Activated CD4-positive, alpha-beta T cell treated with anti-CD3 and anti-CD28 coated beads, Interleukin-2, amount 50 U/mL, for 48 hours (primary cell): Measurements from ENCODE around the gene MBD3L3.
"Not testable (repeated sequence)": the region's sequence is repeated elsewhere in the genome, so short reads cannot be mapped to it uniquely, and the experiment has no call there.

ENCODE experiments used
- DNase-seq, 2 experiments: peaks; one replicate each; pipeline ENCODE4 v3.0.0-alpha.2; 2020

MBD3L3 gene

DNA sequence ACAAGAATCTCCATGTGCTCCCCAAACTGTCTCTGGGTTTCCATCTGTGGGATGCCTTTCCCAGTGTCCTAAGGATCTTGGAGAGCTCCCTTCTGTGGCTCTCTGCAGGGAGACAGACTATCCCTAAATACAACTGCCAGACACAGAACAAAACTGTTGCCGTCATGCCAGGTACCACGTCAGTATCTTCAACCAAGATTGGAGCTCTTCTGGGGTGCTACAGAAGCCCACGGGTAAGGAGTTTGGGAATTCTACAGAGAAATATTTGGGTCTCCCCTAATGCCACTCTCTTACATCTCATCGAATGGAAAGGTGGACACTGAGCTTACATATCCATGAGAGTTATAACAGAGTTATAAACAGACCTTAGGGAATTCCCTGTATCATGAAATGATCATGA, 4.9 kb upstream of the MBD3L3 start:
- DNase-seq = no peak

DNA sequence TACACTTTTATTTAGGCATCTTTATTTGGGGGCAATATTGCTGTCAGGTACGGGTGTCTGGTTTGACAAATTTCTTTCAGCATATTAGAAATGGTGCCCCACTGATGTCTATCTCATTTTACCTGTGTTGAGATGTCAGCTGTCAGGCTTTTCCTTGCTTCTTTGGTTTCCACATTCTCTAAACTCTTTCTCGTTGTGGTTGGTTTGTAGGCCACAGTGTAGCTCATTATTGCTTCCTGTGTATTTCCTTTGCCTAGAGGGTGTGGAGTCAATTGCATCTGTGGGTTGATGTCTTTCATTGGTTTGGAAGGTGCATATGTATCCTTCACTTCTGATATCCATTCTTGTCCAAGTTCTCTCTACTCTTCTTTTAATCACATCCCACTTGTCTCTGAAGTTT, 1.5 kb upstream of the MBD3L3 start:
- not testable (repeated sequence) for DNase-seq

DNA sequence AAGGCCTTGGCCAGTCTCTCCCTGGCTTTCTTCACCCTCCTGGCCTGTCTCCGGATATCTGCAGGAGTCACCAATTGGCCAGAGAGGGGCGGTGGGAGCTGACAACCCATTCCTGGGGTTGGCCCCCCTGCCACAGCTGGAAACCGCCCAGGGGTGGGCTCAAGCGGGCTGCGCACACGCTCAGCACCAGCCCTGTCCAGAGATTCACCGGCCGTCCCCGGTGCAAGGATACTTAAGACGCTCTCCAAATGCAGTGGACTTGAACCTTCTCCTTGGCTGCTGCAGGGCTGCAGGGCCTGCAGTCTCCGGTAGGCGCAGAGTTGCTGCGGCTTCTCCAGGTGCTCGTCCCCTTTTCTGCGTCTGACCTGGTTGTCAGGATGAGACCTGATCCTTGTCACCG, 2.1 kb downstream of the MBD3L3 start:
- DNase-seq = not testable (repeated sequence)

DNA sequence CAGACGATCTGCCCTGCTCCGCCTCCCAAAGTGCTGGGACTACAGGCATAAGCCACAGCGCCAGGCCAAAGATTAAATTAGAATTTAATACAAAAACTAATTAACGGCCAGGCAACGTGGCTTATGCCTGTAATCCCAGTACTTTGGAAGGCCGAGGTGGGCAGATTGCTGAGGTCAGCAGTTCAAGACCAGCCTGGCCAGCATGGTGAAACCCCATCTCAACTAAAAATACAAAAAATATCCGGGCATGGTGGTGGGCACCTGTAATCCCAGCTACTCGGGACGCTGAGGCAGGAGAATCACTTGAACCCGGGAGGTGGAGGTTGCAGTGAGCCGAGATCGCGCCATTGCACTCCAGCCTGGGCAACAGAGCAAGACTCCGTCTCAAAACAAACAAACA, 2.8 kb downstream of the MBD3L3 start:
- not testable (repeated sequence) for DNase-seq

DNA sequence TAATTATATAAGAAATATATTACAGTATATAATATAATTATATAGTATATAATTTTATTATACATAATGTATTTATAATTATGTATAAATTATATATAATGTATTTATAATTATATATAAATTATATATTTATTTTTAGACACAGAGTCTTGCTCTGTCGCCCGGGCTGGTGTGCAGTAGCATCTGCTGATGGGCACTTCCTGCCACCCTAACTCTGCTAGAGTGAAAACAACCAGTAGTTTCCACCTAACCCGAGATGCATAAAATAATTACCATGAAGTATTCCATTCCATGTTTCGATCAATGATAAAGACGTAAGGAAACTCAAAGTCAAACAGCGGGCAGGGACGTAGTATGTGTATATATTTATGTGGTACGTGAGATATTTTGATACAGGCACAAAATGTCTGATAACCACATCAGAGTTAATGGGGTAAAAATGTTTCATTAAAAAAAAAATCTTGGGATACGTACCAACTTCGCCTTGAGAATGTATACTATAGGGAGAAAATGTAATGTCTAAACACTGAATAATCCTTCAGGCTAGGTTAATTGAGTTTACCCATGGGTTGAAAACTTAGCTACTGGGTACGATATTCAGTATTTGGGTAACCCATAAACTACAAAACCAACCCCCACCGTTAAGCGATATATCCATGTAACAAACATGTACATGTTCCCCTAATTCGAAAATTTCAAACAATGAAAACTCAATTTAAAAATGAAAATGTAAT, 3.7 kb downstream of the MBD3L3 start:
- DNase-seq = not testable (repeated sequence)

DNA sequence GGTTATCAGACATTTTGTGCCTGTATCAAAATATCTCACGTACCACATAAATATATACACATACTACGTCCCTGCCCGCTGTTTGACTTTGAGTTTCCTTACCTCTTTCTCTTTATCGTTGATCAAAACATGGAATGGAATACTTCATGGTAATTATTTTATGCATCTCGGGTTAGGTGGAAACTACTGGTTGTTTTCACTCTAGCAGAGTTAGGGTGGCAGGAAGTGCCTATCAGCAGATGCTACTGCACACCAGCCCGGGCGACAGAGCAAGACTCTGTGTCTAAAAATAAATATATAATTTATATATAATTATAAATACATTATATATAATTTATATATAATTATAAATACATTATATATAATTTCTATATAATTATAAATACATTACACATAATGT, 5.6 kb downstream of the MBD3L3 start:
- not testable (repeated sequence) for DNase-seq

DNA sequence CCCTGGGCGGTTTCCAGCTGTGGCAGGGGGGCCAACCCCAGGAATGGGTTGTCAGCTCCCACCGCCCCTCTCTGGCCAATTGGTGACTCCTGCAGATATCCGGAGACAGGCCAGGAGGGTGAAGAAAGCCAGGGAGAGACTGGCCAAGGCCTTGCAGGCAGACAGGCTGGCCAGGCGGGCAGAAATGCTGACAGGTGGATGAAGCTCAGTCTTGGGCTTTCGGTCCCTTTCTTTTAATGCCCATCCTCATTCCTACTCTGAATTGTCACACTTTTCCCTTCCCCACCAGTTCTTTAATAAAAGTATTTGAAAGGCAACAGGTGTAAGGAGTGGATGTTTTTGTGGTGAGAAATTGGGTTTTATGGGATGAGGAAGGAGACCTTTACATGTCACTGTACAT, 7.1 kb downstream of the MBD3L3 start:
- DNase-seq = not testable (repeated sequence)

DNA sequence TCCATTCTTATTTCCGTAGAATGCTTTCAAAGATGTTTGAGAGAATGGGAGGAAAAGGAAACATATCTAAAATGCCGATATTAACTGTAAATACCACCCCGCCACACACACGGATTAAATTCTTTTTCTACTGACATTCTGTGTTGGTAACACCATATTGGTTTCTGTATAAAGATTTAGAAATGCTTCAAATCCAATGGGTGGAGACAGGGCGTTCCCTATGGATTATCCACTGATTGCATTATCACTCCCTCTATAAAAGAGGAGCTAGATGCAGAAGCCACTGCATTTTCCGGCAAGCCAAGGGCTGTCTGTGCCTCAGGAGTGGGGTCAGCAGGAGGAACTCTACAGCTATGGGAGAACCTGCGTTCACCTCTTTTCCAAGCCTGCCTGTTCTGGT, 9.5 kb downstream of the MBD3L3 start, which contains the start of gene MBD3L2:
Gene MBD3L2, plus strand, starts transcription at position 301 of the 400 bp plus-strand sequence. Its CDS starts 53 bp downstream, at position 354.
- DNase-seq = not testable (repeated sequence)

DNA sequence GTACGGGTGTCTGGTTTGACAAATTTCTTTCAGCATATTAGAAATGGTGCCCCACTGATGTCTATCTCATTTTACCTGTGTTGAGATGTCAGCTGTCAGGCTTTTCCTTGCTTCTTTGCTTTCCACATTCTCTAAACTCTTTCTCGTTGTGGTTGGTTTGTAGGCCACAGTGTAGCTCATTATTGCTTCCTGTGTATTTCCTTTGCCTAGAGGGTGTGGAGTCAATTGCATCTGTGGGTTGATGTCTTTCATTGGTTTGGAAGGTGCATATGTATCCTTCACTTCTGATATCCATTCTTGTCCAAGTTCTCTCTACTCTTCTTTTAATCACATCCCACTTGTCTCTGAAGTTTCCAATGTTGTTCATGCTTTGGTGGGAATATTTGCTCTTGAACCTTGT, 16.9 kb downstream of the MBD3L3 start:
- DNase-seq = not testable (repeated sequence)

DNA sequence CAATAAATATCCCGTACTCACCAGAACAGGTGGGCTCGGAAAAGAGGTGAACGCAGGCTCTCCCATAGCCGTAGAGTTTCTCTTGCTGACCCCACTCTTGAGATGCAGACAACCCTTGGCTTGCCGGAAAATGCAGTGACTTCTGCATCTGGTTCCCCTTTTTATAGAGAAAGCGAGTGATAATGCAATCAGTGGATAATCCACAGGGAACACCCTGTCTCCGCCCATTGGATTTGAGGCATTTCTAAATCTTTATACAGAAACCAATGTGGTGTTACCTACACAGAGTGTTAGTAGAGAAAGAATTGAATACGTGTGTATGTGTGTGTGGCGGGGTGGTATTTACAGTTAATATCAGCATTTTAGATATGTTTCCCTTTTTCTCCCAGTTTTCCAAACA, 18.4 kb downstream of the MBD3L3 start, which contains the start of gene MBD3L4:
Gene MBD3L4, minus strand, starts transcription at position 101 of the 400 bp plus-strand sequence. Its CDS starts 35 bp downstream, at position 66.
- DNase-seq = not testable (repeated sequence)

DNA sequence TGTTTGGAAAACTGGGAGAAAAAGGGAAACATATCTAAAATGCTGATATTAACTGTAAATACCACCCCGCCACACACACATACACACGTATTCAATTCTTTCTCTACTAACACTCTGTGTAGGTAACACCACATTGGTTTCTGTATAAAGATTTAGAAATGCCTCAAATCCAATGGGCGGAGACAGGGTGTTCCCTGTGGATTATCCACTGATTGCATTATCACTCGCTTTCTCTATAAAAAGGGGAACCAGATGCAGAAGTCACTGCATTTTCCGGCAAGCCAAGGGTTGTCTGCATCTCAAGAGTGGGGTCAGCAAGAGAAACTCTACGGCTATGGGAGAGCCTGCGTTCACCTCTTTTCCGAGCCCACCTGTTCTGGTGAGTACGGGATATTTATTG, 28.2 kb downstream of the MBD3L3 start, which contains the start of gene MBD3L5:
Gene MBD3L5, plus strand, starts transcription at position 301 of the 400 bp plus-strand sequence. Its CDS starts 34 bp downstream, at position 335.
- not testable (repeated sequence) for DNase-seq

DNA sequence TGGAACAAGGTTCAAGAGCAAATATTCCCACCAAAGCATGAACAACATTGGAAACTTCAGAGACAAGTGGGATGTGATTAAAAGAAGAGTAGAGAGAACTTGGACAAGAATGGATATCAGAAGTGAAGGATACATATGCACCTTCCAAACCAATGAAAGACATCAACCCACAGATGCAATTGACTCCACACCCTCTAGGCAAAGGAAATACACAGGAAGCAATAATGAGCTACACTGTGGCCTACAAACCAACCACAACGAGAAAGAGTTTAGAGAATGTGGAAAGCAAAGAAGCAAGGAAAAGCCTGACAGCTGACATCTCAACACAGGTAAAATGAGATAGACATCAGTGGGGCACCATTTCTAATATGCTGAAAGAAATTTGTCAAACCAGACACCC, 29.7 kb downstream of the MBD3L3 start:
- DNase-seq = not testable (repeated sequence)

DNA sequence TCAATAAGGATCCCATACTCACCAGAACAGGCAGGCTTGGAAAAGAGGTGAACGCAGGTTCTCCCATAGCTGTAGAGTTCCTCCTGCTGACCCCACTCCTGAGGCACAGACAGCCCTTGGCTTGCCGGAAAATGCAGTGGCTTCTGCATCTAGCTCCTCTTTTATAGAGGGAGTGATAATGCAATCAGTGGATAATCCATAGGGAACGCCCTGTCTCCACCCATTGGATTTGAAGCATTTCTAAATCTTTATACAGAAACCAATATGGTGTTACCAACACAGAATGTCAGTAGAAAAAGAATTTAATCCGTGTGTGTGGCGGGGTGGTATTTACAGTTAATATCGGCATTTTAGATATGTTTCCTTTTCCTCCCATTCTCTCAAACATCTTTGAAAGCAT, 37.1 kb downstream of the MBD3L3 start, which contains the start of gene MBD3L2B:
Gene MBD3L2B, minus strand, starts transcription at position 101 of the 400 bp plus-strand sequence. Its CDS starts 34 bp downstream, at position 67.
- DNase-seq = not testable (repeated sequence)

DNA sequence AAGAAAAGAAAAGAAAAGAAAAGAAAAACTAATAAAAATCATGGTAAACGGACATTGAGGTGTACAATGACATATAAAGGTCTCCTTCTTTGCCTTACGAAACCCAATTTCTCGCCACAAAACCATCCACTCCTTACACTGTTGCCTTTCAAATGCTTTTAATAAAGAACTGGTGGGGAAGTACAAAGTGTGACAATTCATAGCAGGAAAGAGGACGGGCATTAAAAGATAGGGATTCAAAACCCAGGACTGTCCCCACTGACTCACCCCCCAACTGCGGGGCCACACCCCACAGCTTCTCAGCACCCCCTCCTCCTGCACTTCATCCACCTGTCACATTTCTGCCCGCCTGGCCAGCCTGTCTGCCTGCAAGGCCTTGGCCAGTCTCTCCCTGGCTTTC, 39.6 kb downstream of the MBD3L3 start:
- DNase-seq = no peak

DNA sequence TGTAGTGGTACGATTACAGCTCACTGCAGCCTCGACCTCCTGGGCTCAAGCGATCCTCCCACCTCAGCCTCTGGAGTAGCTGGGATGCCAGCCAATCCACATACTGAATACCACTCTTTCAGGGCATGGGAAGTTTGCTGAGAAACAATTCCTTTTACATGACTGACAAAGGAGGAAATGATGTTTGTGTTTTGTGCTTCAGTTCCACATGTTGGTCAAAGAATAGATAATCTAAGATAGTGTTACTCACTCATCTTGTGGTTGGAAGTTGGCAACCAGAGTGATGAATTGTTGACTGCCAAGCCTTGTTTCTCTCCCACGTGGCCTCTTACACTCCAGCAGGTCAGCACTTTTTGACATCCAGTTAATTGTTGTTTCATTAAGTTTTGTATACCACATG, 44.8 kb downstream of the MBD3L3 start:
- DNase-seq = no peak

DNA sequence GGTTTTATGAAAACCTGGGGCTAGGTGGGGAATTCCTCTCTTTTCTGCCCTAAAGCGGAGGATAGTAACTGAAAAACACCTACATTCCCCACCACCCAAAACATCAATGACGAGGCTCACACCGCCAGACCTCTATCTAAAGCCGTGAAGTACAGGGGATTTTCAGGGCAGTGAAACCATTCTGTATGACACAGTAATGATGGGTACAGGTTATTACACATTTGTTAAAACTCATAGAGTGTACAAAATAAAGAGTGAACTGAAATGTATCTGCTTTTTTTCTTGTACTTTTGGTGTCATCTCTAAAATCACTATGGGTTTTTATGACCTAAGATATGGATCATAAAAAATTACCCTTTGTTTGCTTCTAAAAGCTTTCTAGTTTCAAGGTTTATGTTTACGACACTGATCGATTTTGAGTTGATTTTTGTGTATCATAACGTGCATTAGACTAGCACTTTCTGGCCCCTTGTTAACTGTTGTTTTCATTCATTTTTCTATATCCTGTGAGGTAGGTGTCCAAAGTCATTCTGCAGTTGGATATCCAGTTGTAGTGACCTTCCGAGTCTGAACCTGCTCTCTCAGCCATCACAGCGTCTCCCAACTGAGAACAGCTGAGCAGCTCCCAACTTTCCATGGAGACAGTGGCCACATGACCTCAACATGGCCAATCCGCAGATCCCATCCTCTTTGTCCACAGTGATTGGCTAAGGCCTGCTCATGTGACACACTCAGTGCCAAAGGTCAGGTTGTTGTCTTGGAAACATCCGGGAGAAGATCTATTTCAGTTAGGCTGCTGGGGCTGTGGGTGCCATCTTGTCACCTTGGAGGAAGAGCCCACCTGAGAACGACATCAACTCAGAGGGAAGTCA, 47.5 kb downstream of the MBD3L3 start:
- peak; percentile 25 to 55 for DNase-seq

DNA sequence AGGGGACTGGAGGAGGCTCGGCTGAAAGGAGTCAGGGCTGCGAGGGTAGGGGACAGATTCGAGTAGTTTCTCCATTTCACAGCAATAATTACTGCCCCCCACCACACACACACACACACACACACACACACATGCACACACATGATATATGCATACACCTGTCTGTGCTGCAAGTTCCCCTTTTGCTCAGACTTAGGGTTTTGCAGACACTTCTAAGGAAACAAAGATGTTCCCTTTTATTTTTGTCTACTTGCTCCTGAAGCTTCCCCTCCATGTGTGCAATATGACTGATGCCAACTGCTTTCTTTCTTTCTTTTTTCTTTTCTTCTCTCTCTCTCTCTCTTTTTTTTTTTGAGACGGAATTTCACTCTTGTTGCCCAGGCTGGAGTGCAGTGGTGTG, 50.6 kb downstream of the MBD3L3 start:
- no peak for DNase-seq
